GM23338 (cell line): ENCODE data around the gene MRAP. TPM values are rescaled to one million over a fixed set of nuclear protein-coding genes. Genes with fewer than 3 reads are reported as not detected.

Experiments used
- ATAC-seq: fragments of 200-7000 bp; cut with Tn5 transposase; 3 replicates; pipeline ENCODE4 v1.9.1; 2020
- DNase-seq: peaks from one replicate; pipeline ENCODE4 v3.0.0-alpha.2; 2015; ENCODE audit warnings: low spot score
- H2AFZ ChIP-seq: fragments of 200-600 bp; sonication (generic); 2 replicates; pipeline ENCODE4 v1.8.0; 2016; ENCODE audit warnings: antibody characterized with exemption, mild to moderate bottlenecking, moderate library complexity
- H3F3A ChIP-seq: fragments of 200-600 bp; sonication (generic); replicated peaks from 2 replicates; pipeline ENCODE4 v1.8.0; 2017; ENCODE audit warnings: antibody characterized with exemption, mixed run types, low read depth
- H3K27ac ChIP-seq: fragments of 200-600 bp; sonication (generic); 2 replicates; pipeline ENCODE4 v1.6.1; 2016; ENCODE audit warnings: low read depth
- H3K27me3 ChIP-seq: fragments of 200-600 bp; sonication (generic); 2 replicates; pipeline ENCODE4 v1.8.0; 2016; ENCODE audit warnings: mild to moderate bottlenecking, mixed run types, moderate library complexity; ENCODE audit not compliant: insufficient read depth
- H3K36me3 ChIP-seq: fragments of 200-600 bp; sonication (generic); 2 replicates; pipeline ENCODE4 v1.8.0; 2016; ENCODE audit warnings: mild to moderate bottlenecking; ENCODE audit not compliant: insufficient read depth
- H3K4me1 ChIP-seq: fragments of 200-600 bp; sonication (generic); 2 replicates; pipeline ENCODE4 v1.8.0; 2016; ENCODE audit warnings: mild to moderate bottlenecking, moderate library complexity; ENCODE audit not compliant: insufficient read depth
- H3K4me2 ChIP-seq: fragments of 200-600 bp; sonication (generic); 2 replicates; pipeline ENCODE4 v1.7.1; 2017; ENCODE audit warnings: mixed run types
- H3K4me3 ChIP-seq: fragments of 200-600 bp; sonication (generic); 2 replicates; pipeline ENCODE4 v1.6.1; 2016; ENCODE audit warnings: mixed run types
- H3K79me2 ChIP-seq: fragments of 200-600 bp; sonication (generic); replicated peaks from 2 replicates; pipeline ENCODE4 v1.8.0; 2017; ENCODE audit warnings: mild to moderate bottlenecking; ENCODE audit not compliant: insufficient read depth
- H3K9me2 ChIP-seq: fragments of 200-600 bp; sonication (generic); 2 replicates; pipeline ENCODE4 v1.8.0; 2017; ENCODE audit not compliant: insufficient read depth
- H4K20me1 ChIP-seq: fragments of 200-600 bp; sonication (generic); replicated peaks from 2 replicates; pipeline ENCODE4 v1.8.0; 2017; ENCODE audit warnings: mild to moderate bottlenecking; ENCODE audit not compliant: insufficient read depth
- H3K27ac Mint-ChIP-seq: 2 replicates; pipeline ENCODE4 v1.8.0; 2020; ENCODE audit warnings: inconsistent platforms, mild to moderate bottlenecking, moderate library complexity, mixed read lengths
- H3K27me3 Mint-ChIP-seq: 3 replicates; pipeline ENCODE4 v1.8.0; 2022; ENCODE audit warnings: low read depth, mild to moderate bottlenecking, moderate library complexity, mixed read lengths, inconsistent platforms; ENCODE audit not compliant: insufficient read depth, poor library complexity
- H3K36me3 Mint-ChIP-seq: 3 replicates; pipeline ENCODE4 v1.8.0; 2021; ENCODE audit warnings: low read depth, mild to moderate bottlenecking, inconsistent platforms, moderate library complexity, mixed read lengths
- H3K4me1 Mint-ChIP-seq: 3 replicates; pipeline ENCODE4 v1.8.0; 2020; ENCODE audit warnings: mild to moderate bottlenecking, inconsistent platforms, mixed read lengths
- H3K4me3 Mint-ChIP-seq: 3 replicates; pipeline ENCODE4 v1.8.0; 2021; ENCODE audit warnings: moderate library complexity, mild to moderate bottlenecking, inconsistent platforms, mixed read lengths
- H3K9me3 Mint-ChIP-seq: 3 replicates; pipeline ENCODE4 v1.8.0; 2020; ENCODE audit warnings: moderate library complexity, mild to moderate bottlenecking, inconsistent platforms, mixed read lengths
- CREB1 ChIP-seq: fragments of 250-450 bp; sonication (Bioruptor Pico); IDR thresholded peaks from 2 replicates; pipeline ENCODE4 v1.5.0; 2020; ENCODE audit warnings: low read depth, mild to moderate bottlenecking, moderate library complexity
- CTCF ChIP-seq, 2 experiments: fragments of 200-600 bp in 1 of 2; sonication (generic) in 1 of 2; conservative IDR thresholded peaks; 2 replicates each; pipeline versions ENCODE4 v1.5.1 to v1.6.1; 2016 to 2017; ENCODE audit warnings: antibody characterized with exemption in 2 of 2, low read depth in 2 of 2, mild to moderate bottlenecking in 2 of 2, moderate library complexity in 1 of 2
- EZH2 ChIP-seq: fragments of 200-600 bp; sonication (generic); IDR thresholded peaks from one replicate; pipeline ENCODE4 v1.8.0; 2017; ENCODE audit warnings: antibody characterized with exemption, mild to moderate bottlenecking, low read depth; ENCODE audit not compliant: unreplicated experiment
- JUNB ChIP-seq: IDR thresholded peaks from one replicate; pipeline ENCODE4 v1.6.1; 2016; ENCODE audit warnings: antibody characterized with exemption; ENCODE audit not compliant: unreplicated experiment
- NANOG ChIP-seq: IDR thresholded peaks from 2 replicates; pipeline ENCODE4 v1.6.1; 2016; ENCODE audit warnings: antibody characterized with exemption, borderline replicate concordance
- POLR2AphosphoS5 ChIP-seq: IDR thresholded peaks from 2 replicates; pipeline ENCODE4 v1.6.1; 2016; ENCODE audit warnings: antibody characterized with exemption, low read depth
- STAT1 ChIP-seq: IDR thresholded peaks from one replicate; pipeline ENCODE4 v1.6.1; 2016; ENCODE audit warnings: antibody characterized with exemption; ENCODE audit not compliant: unreplicated experiment
- ZNF114 ChIP-seq: fragments of 250-450 bp; sonication (Bioruptor Pico); IDR thresholded peaks from 2 replicates; pipeline ENCODE4 v1.5.0; 2020; ENCODE audit warnings: mild to moderate bottlenecking, moderate library complexity
- ZNF331 ChIP-seq: fragments of 250-450 bp; sonication (Bioruptor Pico); IDR thresholded peaks from 2 replicates; pipeline ENCODE4 v1.5.0; 2020; ENCODE audit warnings: low read depth, mild to moderate bottlenecking, moderate library complexity
- ZNF462 ChIP-seq: fragments of 250-450 bp; sonication (Bioruptor Pico); IDR thresholded peaks from 2 replicates; pipeline ENCODE4 v1.5.0; 2020; ENCODE audit warnings: mild to moderate bottlenecking, moderate library complexity
- polyA plus RNA-seq: library from polyadenylated mRNA; unstranded; fragments of >200 nt; fragmentation: Nextera tagmentation; extraction: Ambion mirVana; gene quantifications from 2 replicates; pipeline ENCODE4 v1.2.1, GENCODE V29; 2016
- total RNA-seq: library from RNA; depleted of rRNA; stranded (reverse); fragments of >200 nt; shearing (Covaris generic); gene quantifications from 2 replicates; pipeline ENCODE4 v1.2.3, GENCODE V29; 2014
- TF ChIP-seq, protein P1 (sequence below): IDR thresholded peaks from one replicate; pipeline ENCODE4 v1.6.1; 2018; ENCODE audit warnings: antibody characterized with exemption; ENCODE audit not compliant: unreplicated experiment
- TF ChIP-seq, protein P2 (sequence below): IDR thresholded peaks from 2 replicates; pipeline ENCODE4 v1.6.1; 2016; ENCODE audit warnings: antibody characterized with exemption

Gene MRAP
- total and polyA plus RNA-seq, 2 experiments from 2014 or later = 0.78 TPM; not detected in 1

- TF ChIP-seq, protein P1, sequence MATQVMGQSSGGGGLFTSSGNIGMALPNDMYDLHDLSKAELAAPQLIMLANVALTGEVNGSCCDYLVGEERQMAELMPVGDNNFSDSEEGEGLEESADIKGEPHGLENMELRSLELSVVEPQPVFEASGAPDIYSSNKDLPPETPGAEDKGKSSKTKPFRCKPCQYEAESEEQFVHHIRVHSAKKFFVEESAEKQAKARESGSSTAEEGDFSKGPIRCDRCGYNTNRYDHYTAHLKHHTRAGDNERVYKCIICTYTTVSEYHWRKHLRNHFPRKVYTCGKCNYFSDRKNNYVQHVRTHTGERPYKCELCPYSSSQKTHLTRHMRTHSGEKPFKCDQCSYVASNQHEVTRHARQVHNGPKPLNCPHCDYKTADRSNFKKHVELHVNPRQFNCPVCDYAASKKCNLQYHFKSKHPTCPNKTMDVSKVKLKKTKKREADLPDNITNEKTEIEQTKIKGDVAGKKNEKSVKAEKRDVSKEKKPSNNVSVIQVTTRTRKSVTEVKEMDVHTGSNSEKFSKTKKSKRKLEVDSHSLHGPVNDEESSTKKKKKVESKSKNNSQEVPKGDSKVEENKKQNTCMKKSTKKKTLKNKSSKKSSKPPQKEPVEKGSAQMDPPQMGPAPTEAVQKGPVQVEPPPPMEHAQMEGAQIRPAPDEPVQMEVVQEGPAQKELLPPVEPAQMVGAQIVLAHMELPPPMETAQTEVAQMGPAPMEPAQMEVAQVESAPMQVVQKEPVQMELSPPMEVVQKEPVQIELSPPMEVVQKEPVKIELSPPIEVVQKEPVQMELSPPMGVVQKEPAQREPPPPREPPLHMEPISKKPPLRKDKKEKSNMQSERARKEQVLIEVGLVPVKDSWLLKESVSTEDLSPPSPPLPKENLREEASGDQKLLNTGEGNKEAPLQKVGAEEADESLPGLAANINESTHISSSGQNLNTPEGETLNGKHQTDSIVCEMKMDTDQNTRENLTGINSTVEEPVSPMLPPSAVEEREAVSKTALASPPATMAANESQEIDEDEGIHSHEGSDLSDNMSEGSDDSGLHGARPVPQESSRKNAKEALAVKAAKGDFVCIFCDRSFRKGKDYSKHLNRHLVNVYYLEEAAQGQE = no peak
These were observed 42.5 kb downstream of the MRAP start (continued) for GRCh38 chr21:32340863-32341848.

DNA sequence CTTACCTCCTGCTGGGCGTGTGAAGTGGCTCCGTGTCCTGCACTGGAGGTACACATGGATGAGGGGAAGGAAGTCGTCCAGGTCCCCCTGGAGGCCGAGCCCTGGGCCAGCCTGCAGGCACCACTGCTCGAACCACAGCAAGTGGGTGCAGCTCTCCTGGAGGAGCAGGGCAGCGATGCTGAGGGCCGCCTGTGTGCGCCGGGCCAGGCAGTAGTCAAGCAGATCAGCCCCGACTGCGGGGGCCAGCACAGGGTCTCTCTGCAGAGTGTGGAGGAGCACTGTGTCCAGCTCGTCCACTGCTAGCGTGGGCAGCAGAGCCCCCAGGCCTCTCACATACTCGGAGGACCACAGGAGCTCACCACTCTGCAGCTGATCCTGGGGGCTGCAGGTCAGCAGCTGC, 48.3 kb downstream of the MRAP start:
- 0 out of 2 replicates have a peak, but pooled peaks cover 10% of the 10 kb centered on the region for H3K79me2 ChIP-seq
- H3K36me3 ChIP-seq = peaks cover 68% of the 10 kb centered on the region
- no peaks in the 10 kb centered on the region for H3K4me1 ChIP-seq
- H3K4me2 ChIP-seq = no peak overlapping the region
- Mint-ChIP-seq H3K4me1 (no peaks in the 10 kb centered on the region), H3K27ac (no peak overlapping the region), H3K36me3 (peaks cover 87% of the 10 kb centered on the region), H3K9me3 (no peaks in the 10 kb centered on the region; the same call in 2 of the 3 replicates), H3K4me3 (no peak overlapping the region), H3K27me3 (peaks cover 3% of the 10 kb centered on the region)
- no peaks in the 10 kb centered on the region for H3K9me2 ChIP-seq
- no peak overlapping the region for H3K27ac ChIP-seq
- peaks cover 12% of the 10 kb centered on the region for H4K20me1 ChIP-seq
- DNase-seq (no peak), ATAC-seq (no peak)
- no peaks in the 10 kb centered on the region for H3K27me3 ChIP-seq
- no peaks in the 10 kb centered on the region for H3F3A ChIP-seq
- H3K4me3 ChIP-seq = no peak overlapping the region
- no peak overlapping the region for H2AFZ ChIP-seq
- no peak for TF ChIP-seq CTCF (conservative IDR thresholded peaks at IDR 0.05; ENCODE audit: low read depth in 2 of 2)
- TF ChIP-seq NANOG = no peak
- TF ChIP-seq JUNB = no peak
- no peak for TF ChIP-seq EZH2
- TF ChIP-seq, protein P2, sequence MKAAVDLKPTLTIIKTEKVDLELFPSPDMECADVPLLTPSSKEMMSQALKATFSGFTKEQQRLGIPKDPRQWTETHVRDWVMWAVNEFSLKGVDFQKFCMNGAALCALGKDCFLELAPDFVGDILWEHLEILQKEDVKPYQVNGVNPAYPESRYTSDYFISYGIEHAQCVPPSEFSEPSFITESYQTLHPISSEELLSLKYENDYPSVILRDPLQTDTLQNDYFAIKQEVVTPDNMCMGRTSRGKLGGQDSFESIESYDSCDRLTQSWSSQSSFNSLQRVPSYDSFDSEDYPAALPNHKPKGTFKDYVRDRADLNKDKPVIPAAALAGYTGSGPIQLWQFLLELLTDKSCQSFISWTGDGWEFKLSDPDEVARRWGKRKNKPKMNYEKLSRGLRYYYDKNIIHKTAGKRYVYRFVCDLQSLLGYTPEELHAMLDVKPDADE = no peak
- TF ChIP-seq ZNF114 (CRISPR knock-in tag) = no peak
- no peak for TF ChIP-seq ZNF462 (CRISPR knock-in tag)
- TF ChIP-seq POLR2AphosphoS5 = no peak
- no peak for TF ChIP-seq STAT1
- TF ChIP-seq ZNF331 (CRISPR knock-in tag) = no peak
- TF ChIP-seq CREB1 (CRISPR knock-in tag) = no peak
